GM19324 (cell line): ENCODE measurements around the gene CCDC68.
"Not testable (repeated sequence)": the region's sequence is repeated elsewhere in the genome, so short reads cannot be mapped to it uniquely, and the experiment has no call there.

Source experiments
- ATAC-seq: cut with Tn5 transposase; IDR thresholded peaks from one replicate; pipeline ENCODE4 v1.9.1; 2021; ENCODE audit warnings: mild to moderate bottlenecking, moderate library complexity; ENCODE audit not compliant: unreplicated experiment, low FRiP score

The CCDC68 gene, protein sequence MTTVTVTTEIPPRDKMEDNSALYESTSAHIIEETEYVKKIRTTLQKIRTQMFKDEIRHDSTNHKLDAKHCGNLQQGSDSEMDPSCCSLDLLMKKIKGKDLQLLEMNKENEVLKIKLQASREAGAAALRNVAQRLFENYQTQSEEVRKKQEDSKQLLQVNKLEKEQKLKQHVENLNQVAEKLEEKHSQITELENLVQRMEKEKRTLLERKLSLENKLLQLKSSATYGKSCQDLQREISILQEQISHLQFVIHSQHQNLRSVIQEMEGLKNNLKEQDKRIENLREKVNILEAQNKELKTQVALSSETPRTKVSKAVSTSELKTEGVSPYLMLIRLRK

DNA sequence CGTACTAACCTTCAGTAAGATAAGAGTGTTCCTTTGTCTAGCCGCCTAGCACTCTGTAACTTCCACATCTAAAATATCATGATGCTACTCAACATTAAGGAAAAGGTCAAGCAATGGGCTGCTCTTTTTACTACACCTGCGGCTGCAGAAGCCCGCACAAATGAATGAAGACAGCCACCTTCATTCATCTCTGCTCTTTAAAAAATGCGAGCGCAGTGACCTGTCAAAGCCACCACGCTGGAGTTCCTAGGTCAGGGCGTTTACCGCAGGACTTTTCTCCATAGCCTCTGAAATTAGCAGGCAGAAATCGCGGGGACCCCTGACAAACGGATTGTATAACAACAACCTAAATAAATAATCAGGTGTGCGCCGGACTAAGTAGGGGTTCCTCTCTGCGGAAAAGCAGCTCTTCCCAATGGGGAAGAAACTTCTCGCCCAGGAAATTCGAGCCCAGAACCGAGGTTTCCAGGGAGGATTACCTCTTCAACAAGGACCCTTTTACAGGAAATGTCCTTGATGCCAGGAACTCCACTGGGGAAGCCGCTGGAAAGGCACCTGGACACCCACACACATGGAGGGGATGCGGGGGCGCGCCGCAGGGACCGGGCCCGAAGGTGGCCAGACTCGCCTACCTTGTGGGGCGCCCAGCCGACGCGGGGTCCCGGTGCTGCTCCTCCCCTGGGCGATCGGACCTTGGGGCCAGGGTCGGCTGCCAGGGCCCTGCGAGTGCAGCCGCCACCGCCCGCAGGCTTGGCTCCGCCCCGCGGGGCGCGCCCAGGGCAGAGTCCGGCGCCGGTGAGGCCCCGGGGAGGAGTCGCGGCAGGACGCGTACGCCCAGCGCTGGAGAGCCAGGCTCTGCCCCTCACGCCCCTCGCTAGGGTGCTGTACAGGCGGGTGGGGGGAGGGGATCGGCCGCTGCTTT, at the start of gene CCDC68:
Gene CCDC68 (minus strand): TSS at position 758 of the 922 bp plus-strand sequence. CDS start 16,670 bp downstream, outside the sequence.
- ATAC-seq = no peak

DNA sequence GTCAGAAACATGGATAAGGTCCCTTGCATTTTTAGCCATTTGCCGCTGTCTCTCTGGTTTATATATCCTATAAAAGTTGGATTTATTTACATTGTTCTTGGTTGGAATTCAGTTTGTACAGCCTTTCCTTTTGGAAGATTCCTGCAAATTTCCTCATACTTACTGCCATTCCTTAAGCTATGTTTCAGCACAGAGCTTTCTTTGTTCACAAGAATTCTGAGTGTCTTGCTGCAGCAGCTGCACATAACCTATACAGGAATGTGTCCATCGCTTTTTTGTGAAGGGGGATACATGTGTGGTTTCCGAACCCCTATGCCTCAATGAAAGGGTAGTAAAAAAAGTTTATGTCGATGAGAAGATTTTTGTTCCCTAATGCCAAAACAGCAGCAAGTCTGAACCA, 48.3 kb upstream of the CCDC68 start:
- ATAC-seq = no peak

DNA sequence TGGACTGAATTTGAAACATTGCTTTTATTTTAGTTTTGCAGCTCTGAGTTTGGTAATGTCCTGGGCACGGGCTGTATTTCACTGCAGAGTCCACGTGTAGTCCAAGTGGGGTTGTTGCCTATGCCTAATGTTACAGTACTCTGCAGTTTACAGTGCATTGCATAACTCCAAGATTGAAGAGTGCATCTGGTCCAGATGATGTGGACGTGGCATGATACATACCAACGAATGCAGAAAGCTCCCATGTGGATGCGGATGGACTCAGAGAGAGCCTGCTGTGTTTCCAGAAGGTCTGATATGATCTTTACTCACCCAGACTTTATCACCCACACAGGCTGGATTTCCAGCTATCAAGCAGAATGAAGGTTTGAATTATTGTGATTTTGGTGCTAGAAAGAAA, 44.4 kb upstream of the CCDC68 start:
- no peak for ATAC-seq

DNA sequence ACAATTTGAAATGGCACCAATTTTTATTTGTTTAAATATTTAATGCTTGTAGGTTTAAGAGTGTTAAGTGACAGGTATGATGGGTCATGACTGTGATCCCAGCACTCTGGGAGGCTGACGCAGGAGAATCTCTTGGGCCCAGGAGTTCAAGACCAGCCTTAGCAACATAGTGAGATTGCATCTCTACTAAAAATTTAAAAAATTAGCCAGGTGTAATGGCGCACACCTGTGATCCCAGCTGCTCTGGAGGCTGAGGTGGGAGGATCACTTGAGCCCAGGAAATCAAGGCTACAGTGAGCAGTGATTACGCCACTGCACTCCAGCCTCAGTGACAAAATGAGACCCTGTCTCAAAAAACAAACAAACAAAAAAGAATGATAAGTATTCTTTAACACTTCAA, 43.0 kb upstream of the CCDC68 start:
- ATAC-seq = no peak

DNA sequence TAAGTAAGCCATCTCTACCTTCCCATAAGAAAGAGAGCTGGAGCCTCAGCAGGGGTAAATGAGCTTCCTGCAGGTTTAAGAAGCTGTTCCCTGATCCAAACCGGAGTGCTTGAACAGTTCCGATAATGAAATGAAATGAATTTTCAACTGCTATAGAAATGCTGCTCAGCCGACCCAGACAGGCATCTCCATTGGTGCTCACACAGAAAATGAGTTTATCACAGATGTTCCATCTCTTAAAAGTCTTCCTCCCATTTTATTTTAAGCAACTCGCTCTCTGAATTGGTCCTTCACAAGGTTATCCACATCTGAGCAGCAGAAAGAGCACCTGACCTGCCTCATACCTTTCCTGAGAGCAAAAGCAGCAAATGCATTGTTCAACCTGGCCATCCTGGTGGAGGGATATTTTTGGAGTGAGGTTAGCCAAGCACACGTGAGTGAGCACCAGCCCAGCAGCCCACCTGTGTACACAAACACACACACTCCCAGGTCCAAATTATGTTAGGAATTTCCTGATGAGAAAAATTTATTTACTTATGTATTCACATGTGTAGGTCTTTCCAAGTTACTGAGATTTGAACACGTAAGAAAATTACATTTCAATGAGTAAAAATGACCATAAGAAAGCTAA, 42.2 kb upstream of the CCDC68 start:
- no peak for ATAC-seq

DNA sequence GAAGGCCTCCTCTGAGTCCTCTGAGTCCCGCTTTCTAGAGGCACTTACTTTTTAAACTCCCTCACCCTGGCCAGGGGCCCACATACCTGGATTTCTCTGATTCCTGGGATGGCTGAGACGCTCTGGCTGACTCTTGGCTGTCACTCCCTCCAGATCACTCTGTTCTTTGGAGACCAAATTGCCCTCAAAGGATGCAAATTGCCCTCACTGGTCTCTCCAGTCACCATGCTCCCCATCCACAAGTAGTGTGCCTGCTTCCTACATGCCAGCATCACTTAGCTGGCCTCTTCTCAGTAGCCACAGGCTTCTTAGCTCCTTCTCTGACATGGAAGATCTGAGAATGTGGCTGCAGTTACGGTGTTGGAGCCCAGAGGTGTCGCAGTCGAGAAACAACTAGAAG, 41.3 kb upstream of the CCDC68 start:
- ATAC-seq = no peak

DNA sequence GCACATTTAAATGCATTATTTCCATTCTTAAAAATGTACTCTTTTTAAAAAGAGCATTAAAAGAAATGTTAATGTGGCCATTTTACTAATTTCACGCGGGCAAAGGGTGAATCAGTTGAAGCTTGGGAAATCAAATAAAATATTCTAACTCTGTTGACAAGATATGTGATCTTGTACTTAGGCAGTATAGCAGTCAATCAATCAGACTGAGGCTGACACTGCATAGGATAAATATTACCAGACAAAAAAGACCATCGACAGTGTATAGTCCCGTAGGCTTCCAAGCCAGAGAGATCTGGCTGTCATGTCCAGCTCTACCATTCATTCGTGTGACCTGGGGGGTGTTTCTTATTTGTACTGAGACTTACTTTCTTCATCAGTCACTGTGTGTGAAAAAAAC, 39.8 kb upstream of the CCDC68 start:
- no peak for ATAC-seq

DNA sequence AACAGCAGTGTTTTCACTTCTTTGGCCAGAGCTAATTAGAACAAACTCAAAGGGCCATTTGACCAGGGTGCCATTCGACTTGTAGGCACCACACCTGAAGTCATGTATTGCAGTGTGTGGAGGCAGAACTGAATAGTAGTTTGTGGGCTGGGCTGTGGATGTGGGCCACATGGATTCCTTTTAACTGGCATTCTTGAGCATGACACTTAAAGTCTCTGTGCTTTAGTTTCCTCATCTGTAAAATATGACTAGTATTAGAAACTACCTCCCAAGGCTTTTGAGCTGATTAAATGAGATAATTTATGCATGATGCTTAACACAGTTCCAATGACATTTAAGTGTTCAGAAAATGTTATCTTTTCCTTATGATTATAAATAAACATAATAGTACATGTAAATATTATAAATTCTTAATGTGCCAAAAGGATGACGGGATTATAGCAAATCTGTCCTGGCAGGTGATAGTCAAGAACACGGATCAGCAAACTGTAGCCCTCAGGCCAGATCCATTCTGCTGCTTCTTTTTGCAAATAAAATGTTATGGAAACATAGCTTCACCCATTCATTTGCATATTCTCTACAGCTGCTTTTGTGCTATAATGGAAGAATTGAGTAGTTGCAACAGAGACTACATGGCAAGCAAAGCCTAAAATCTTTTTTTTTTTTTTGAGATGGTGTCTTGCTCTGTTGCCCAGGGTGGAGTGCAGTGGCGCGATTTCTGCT, 36.3 kb upstream of the CCDC68 start:
- no peak for ATAC-seq

DNA sequence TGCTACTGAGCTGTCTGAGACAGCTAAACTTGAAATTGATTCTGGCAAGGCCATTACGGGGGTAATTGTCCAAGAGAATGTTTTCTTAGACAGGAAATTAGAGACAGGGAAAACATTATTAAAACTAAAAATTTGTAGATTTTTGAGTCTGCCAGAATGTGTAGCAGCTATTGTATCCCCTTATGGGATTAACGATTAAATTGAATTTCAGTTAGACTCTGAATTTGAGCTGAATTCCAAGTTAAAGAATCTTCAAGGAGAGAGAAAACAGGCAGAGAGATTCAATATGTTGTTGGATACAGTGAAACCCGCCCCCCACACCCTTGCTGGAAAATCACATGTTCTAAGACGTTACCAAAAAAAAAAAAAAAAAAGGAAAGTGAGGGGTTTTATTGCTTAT, 32.7 kb upstream of the CCDC68 start:
- no peak for ATAC-seq

DNA sequence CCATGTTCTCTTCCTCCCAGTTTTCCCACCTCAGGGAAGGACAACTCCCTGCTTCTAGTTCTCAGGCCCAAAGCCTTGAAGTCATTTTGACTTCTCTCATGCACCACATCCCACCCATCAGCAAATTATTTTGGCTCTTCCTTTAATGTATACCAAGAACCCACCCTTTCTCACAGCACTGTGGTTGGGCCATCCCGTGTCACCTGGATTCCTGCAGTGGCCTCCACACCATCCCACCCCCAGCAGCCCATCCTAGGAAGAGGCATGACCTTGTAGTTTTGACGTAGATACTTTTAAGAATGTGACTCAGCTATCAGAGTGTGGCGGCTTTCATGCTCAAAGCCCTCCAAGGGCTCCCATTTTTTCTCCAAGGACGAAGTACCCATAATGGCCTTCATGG, 25.6 kb upstream of the CCDC68 start:
- no peak for ATAC-seq

DNA sequence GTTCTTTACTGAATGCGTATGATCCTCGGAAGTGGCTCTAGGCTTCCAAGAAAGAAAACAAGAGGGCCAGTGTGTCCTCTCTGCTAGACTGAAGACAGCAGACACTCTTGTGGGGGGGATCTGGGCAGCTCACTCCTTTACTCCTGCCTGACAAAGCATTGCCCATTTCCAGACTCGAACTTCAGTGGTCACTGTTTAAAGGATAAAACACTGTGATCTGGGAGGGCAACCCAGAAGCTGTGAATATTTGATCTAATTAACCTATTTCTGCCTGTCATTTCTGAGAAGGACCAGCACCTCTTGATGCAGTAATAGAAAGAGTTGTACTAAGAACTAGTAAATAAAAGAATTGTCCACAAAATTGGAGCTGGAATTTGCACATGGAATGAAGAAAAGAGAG, 24.5 kb upstream of the CCDC68 start:
- no peak for ATAC-seq

DNA sequence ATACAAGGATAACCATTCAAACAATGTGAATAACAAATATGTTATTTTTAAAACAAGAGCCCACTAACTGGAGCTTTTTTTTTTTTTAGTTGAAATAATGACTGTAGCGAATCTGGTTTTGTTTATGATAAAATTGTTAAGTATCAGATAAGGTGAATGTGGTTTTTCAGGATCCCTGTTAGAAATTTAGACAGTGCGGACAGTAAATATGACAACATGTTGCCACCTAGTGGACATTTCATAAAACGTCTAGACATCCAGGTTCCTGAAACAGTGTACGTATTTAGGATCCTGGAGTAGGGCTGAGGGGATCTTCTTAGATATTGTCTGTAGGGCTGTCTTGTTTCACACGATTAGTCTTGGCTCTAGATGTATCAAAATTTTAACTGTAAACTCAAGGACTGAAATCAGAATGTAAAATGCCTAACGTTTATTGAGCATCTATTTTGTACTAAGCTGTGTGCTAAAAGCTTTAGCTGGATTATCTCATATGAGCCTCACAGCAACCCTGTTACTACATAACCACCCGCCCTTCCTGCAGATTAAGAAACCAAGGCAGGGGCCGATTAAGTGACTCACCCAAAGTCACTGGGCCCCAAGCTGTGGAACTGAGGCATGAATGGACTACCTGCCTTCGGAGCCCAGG, 23.9 kb upstream of the CCDC68 start:
- peak; percentile 53 for ATAC-seq

DNA sequence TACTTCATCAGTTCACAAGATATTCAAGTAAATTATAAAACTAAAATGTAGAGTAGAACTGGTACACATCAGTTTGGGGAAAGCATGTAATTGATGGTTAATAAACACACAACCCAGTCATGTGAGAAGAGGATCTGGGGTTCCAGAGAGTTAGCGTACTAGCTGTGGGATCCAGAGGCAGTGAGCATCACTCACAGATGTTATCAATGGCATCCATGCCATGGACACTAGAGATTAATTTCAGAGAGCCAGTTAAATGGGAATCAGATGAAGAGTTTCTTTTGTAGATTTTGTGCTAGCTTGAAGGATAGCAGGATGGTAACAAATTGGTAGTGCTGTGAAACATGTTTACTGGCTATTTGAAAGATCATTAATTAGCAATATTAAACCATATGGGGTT, 21.8 kb upstream of the CCDC68 start:
- no peak for ATAC-seq

DNA sequence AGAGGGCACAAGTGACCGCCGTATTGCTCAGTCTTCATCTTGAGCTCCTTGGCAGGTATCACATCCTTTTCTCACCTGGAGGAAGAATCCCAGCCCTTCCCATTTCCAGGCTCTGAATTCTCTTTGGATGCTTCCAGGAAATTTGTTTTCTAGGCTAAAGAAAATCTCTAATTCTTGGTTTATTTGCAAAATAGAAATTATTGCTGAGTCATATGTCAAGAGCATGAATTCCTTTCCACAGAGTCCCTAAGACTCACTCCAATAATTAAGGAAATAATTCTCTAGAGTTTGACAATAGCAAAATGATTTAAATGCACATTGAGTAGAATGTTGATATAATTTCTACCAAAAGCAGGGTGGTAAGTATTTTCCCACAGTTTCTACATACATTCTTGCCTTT, 16.3 kb upstream of the CCDC68 start:
- no peak for ATAC-seq

DNA sequence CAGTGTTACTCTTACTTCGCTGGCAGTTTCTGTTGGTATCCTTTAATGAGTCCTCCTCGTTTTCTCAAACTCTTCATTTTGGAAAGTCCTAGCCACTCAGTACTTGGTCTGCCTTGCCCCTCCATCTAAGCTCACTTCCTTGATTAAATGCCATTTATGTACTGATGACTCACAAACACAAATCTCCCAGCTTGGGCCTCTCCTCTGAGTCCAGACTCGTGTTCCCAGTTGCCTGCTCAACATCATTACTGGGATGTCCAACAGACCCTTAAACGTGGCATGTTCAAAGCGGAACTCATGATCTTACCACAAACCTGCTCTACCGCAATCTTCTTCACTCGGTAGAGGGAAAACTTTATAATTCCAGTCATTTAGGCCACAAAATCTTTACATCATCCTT, 13.8 kb upstream of the CCDC68 start:
- ATAC-seq = no peak

DNA sequence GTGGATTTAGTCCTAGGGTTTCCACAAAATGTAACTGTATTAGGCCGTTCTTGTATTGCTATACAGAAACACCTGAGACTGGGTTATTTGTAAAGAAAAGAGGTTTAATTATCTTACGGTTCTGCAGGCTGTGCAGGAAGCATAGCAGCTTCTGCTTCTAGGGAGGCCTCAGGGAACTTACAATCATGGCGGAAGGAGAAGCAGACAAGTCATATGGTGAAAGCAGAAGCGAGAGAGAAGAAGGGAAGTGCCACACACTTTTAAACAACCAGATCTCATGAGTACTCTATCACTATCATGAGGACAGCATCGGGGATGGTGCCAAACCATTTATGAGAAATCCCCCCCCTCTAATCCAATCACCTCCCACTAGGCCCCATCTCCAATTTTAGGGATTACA, 9.5 kb upstream of the CCDC68 start:
- no peak for ATAC-seq

DNA sequence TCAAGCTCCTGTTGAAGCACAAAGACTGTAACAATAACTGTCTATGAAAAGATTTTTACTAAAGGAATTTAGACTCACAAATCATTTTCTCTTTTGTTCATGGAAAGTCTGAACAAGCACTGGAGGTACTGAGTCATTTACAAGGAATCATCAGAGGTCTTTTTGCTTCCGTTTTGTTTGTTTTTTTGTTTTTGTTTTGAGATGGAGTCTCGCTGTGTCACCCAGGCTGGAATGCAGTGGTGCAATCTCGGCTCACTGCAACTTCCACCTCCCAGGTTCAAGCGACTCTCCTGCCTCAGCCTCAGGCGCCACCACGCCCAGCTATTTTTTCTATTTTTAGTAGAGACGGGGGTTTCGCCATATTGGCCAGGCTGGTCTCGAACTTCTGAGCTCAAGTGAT, 9.0 kb upstream of the CCDC68 start:
- not testable (repeated sequence) for ATAC-seq

DNA sequence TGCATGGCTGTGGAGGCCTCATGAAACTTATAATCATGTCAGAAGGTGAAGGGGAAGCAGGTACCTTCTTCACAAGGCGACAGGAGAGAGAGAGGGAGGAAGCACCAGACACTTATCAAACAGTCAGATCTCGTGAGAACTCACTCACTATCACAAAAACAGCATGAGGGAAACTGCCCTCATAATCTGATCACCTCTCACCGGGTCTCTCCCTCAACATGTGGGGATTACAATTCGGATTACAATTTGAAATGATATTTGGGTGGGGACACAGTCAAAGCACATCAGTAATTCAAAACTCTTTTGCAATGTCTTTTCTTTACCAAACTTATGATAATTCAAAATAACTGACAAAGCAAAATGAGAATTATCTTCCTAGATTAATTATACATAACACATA, 8.5 kb upstream of the CCDC68 start:
- no peak for ATAC-seq

DNA sequence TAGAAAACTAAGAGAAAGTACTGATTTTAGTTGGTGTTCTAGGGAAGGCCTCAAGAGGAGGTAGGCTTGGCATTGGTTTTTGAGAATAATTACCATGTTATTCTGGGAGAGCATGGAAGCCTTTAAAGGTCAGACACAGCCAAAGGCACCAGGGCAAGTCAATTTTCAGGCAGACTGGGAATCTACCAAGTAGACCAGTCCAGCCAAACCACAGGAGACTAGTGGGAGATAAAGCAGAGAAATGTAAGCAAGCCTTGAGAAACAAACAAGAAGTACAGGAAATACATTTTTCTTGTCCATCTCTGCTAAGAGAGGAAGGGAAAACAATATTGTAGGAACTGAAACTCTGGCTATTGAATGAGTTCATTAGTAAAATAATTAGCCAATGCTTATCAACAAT, 5.5 kb upstream of the CCDC68 start:
- no peak for ATAC-seq

DNA sequence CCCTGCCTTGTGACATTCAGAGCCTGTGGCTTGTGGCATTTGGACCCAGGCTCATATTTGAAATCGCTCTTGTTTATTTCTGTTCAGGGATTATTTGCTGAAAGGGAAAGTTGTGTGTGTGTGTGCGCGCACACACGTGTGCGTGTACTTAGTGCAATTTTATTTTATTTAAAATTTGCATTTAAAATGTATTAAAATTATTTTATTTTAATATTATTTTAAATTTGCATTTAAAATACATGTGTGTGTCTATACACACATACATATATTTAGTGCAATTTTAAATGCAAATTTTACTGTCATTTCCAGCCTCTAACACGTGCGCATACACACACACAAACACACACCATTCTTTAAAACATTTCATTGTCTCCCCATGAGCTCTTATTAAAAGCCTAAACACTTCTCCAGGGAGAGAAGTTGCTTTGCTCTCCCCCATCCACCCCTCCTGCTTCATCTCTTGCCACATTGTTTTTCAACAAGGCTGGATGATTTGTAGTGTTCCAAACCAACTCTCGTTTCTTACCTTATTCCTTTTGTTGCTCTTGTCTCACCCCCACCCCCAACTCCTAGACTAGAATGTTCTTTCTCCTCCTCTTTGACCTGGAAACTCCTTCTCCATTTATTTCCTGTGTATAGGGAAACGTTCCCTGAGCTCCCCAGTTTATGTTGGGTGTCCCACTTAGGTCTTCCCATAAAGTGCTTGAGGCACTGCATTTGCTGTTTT, 3.8 kb upstream of the CCDC68 start:
- ATAC-seq = no peak
